Retinal pigment epithelial cell (primary cell): Measurements from ENCODE around the gene TMEM42.

Experiments
- DNase-seq: peaks from one replicate; pipeline ENCODE4 v3.0.0-alpha.2; 2010; ENCODE audit warnings: low read depth
- H3K4me3 ChIP-seq: 2 replicates; pipeline ENCODE4 v1.5.1; 2011; ENCODE audit warnings: mild to moderate bottlenecking, low read length, control low read depth, moderate library complexity
- CTCF ChIP-seq: conservative IDR thresholded peaks from 2 replicates; pipeline ENCODE4 v1.5.1; 2011; ENCODE audit warnings: low read depth, low read length, control low read depth, inconsistent platforms

The TMEM42 gene

GRCh38 chr3:44902628-44903027 lies 40.9 kb downstream of the TMEM42 start:
- TF ChIP-seq CTCF: no peak

GRCh38 chr3:44903314-44903713 lies 41.6 kb downstream of the TMEM42 start:
- no peak for DNase-seq
- TF ChIP-seq CTCF: no peak
- no peak overlapping the region for H3K4me3 ChIP-seq

More at GRCh38 chr3:44902628-44903027, 40.9 kb downstream of the TMEM42 start:
- DNase-seq: no peak
- no peak overlapping the region for H3K4me3 ChIP-seq

GRCh38 chr3:44903751-44904150 lies 42.0 kb downstream of the TMEM42 start:
- no peak overlapping the region for H3K4me3 ChIP-seq
- TF ChIP-seq CTCF: no peak
- DNase-seq: no peak

GRCh38 chr3:44905446-44906157 lies 43.9 kb downstream of the TMEM42 start:
- no peak for DNase-seq
- no peak overlapping the region for H3K4me3 ChIP-seq
- no peak for TF ChIP-seq CTCF

- no peak for TF ChIP-seq CTCF
- DNase-seq: no peak
- no peak overlapping the region for H3K4me3 ChIP-seq
Observed at GRCh38 chr3:44906997-44907396, 45.3 kb downstream of the TMEM42 start.

GRCh38 chr3:44907612-44908011 lies 45.9 kb downstream of the TMEM42 start:
- H3K4me3 ChIP-seq: no peak overlapping the region
- no peak for DNase-seq
- TF ChIP-seq CTCF: no peak

- DNase-seq: no peak
- no peak overlapping the region for H3K4me3 ChIP-seq
- no peak for TF ChIP-seq CTCF
Observed at GRCh38 chr3:44909063-44909462, 47.4 kb downstream of the TMEM42 start.
